Activated CD4-positive, alpha-beta T cell treated with anti-CD3 and anti-CD28 coated beads for 1 hour (primary cell): ENCODE data around the gene KIF27.
"Not testable (repeated sequence)": the region's sequence is repeated elsewhere in the genome, so short reads cannot be mapped to it uniquely, and the experiment has no call there.

Source experiments
- DNase-seq: peaks from one replicate; pipeline ENCODE4 v3.0.0-alpha.2; 2020

The KIF27 gene, protein sequence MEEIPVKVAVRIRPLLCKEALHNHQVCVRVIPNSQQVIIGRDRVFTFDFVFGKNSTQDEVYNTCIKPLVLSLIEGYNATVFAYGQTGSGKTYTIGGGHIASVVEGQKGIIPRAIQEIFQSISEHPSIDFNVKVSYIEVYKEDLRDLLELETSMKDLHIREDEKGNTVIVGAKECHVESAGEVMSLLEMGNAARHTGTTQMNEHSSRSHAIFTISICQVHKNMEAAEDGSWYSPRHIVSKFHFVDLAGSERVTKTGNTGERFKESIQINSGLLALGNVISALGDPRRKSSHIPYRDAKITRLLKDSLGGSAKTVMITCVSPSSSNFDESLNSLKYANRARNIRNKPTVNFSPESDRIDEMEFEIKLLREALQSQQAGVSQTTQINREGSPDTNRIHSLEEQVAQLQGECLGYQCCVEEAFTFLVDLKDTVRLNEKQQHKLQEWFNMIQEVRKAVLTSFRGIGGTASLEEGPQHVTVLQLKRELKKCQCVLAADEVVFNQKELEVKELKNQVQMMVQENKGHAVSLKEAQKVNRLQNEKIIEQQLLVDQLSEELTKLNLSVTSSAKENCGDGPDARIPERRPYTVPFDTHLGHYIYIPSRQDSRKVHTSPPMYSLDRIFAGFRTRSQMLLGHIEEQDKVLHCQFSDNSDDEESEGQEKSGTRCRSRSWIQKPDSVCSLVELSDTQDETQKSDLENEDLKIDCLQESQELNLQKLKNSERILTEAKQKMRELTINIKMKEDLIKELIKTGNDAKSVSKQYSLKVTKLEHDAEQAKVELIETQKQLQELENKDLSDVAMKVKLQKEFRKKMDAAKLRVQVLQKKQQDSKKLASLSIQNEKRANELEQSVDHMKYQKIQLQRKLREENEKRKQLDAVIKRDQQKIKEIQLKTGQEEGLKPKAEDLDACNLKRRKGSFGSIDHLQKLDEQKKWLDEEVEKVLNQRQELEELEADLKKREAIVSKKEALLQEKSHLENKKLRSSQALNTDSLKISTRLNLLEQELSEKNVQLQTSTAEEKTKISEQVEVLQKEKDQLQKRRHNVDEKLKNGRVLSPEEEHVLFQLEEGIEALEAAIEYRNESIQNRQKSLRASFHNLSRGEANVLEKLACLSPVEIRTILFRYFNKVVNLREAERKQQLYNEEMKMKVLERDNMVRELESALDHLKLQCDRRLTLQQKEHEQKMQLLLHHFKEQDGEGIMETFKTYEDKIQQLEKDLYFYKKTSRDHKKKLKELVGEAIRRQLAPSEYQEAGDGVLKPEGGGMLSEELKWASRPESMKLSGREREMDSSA (N-terminal part only)

GRCh38 chr9:83920927-83921707 is at the start of gene KIF27:
TSS of gene KIF27 (minus strand) at chr9:83921432. CDS start at chr9:83915591, 5,841 bp downstream.
- peak; percentile 88 for DNase-seq

DNA sequence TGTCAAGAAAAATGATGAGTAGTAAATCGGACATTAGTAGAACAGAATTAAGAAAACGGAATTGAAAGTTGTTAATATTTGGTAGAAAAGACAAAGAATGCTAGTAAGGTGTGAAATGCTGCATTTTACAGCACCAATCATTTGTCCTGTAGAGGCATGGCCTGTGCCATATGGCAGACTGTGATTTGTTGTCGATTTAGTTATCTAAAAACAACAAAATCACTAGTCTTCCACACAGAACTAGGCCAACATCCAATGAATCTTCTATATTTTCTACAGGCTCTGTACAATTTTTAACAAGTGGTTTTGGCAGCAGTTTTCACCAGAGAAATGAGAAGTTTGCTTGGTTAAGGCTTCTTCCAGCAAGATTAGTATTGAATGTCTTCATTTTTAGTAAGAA is 48.4 kb upstream of the KIF27 start:
- no peak for DNase-seq

GRCh38 chr9:83967073-83967472 is 45.8 kb upstream of the KIF27 start:
- DNase-seq: no peak

DNA sequence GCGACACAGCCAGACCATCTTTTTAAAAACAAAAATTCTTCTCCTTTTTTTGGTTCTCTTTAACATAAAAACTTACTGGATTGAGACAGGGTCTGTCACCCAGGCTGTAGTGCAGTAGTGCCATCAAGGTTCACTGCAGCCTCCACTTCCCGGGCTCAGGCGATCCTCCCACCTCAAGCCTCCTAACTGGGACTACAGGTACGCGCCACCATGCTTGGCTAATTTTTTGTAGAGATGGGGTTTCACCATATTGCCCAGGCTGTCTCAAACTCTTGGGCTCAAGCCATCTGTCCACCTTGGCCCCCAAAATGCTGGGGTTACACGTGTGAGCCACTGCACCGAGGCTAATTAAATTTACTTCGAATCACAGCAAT is 45.0 kb upstream of the KIF27 start:
- DNase-seq: no peak

GRCh38 chr9:83965350-83966208 is 44.3 kb upstream of the KIF27 start:
- DNase-seq: no peak

DNA sequence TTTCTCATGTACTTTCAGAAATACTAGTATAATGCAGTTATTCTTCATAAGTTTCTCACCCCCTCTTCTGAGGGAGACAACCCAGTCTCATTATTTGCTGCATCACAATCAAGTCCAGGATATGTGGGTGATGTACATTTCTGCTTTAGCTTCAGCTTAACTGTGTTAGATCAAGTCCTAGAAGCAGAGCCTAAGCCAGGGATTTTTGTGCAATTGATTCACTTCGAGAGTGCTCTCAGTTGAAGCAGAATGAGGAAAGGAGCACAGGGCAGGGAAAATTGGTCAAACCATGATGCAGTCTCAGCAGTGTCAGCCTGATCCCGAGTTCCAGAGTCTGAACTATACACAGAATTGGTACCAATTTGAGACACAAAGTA is 43.7 kb upstream of the KIF27 start:
- DNase-seq: no peak

GRCh38 chr9:83962165-83962564 is 40.9 kb upstream of the KIF27 start:
- DNase-seq: no peak

- no peak for DNase-seq
Observed at GRCh38 chr9:83960991-83961390, 39.8 kb upstream of the KIF27 start.

GRCh38 chr9:83959061-83959460 is 37.8 kb upstream of the KIF27 start:
- DNase-seq: no peak

DNA sequence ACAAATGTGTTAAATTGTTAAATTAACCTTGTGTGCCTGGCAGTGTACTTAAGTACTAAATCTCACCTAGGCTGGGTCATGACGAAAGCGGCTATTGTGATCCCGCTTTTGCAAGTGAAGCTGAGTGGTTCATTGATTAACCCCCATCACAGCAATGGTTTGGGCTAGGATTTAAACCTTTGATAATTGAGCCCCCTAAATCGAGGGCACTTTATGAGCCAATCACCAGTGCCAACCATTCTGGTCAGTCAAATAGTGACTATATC is 35.9 kb upstream of the KIF27 start:
- no peak for DNase-seq

- DNase-seq: peak; percentile 28
Observed at GRCh38 chr9:83956436-83957247, 35.4 kb upstream of the KIF27 start.

DNA sequence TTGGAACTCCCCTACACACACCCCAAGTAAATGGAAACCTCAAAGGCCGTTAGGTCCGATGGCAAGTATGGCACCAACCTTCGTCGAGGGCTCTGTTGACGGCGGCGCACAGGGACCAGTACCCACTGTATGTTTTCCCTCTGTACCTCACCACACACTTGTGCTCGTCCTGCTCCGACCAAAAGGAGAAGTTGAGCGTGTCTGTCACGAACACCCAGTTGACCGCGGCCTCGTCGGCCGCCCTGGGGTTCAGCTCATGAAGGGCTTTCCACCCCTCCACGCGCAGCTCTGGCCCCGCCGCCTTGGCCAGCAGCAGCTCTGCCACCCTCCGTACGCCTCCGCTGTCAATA is 34.8 kb upstream of the KIF27 start:
- DNase-seq: no peak

GRCh38 chr9:83948096-83948495 is 26.9 kb upstream of the KIF27 start:
- not testable (repeated sequence) for DNase-seq

- DNase-seq: no peak
Observed at GRCh38 chr9:83940590-83941303, 19.5 kb upstream of the KIF27 start.

- DNase-seq: no peak
Observed at GRCh38 chr9:83937861-83938455, 16.7 kb upstream of the KIF27 start.

- DNase-seq: no peak
Observed at GRCh38 chr9:83936523-83936922, 15.3 kb upstream of the KIF27 start.

DNA sequence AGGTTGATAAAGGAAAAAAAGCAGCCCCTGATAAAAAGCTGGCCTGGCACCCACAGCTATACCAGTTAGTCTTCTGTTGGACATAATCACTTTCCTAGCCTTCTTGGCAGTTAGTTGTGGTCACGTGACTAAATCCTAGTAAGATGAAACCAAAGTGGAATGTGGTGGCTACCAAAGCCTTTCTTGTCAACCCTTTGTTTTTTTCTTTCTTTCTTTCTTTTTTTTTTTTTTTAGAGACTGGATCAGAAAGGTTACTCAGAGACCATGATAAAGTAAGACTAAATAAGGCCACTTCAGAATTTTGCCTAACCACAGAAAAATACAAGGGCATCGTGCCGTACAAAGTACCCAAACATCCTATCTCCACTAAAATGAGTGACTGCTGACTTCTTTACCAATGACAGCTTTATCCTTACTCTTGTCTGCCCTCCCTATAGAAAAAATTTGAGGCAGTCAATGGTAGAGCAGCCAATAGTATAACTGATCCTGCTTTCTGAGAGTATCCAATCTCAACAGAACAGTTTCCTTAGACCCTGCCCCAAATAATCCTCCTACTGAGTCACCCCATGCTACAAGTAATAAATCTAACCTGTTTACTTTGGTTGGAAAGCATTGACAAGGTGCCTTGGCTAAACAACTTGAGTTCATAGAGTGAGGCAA is 14.2 kb upstream of the KIF27 start:
- DNase-seq: no peak

DNA sequence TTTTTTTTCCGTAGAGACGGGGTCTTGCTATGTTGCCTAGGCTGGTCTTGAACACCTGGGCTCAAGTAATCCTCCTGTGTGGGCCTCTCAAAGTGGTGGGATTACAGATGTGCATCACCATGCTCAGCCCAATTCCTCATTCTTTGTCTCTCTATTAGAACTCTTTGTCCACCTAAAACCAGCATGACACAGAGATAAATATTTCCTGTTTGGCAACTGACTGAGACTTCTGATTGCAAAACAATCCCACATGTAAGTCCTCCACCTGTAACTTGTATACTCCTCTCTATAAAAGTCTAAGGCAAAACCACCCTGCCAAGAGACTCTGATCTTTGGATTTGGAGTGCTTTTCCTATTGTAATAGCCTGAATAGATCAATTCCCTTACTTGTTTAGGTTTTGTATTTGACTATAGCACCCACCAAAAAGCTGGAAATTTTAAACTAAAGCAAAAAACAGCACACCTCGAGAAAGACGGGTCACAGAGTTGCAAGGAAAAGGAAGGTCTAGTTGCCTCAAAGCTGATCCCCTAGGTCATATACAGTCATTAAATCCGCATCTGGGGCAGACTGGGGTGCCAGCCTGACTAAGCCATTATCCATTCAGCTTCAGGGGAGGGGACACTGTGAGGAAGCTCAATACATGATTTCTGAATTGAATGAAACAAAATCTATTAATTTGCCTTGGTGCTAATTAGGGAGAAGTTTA is 13.5 kb upstream of the KIF27 start:
- DNase-seq: no peak

- no peak for DNase-seq
Observed at GRCh38 chr9:83933790-83934189, 12.6 kb upstream of the KIF27 start.
